ENCODE results near the gene BUD23.
"Not testable (repeated sequence)": the region's sequence is repeated elsewhere in the genome, so short reads cannot be mapped to it uniquely, and the experiment has no call there.

BUD23 gene, protein sequence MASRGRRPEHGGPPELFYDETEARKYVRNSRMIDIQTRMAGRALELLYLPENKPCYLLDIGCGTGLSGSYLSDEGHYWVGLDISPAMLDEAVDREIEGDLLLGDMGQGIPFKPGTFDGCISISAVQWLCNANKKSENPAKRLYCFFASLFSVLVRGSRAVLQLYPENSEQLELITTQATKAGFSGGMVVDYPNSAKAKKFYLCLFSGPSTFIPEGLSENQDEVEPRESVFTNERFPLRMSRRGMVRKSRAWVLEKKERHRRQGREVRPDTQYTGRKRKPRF

GRCh38 chr7:73683056-73683787, at the start of gene BUD23, which contains the start of gene DNAJC30:
Gene BUD23 (plus strand): TSS chr7:73683597. CDS start chr7:73683626, 29 bp downstream.
Gene DNAJC30 (minus strand): TSS chr7:73683453. CDS start chr7:73683423, 30 bp downstream.
- peak; percentile 97 for DNase-seq

DNA sequence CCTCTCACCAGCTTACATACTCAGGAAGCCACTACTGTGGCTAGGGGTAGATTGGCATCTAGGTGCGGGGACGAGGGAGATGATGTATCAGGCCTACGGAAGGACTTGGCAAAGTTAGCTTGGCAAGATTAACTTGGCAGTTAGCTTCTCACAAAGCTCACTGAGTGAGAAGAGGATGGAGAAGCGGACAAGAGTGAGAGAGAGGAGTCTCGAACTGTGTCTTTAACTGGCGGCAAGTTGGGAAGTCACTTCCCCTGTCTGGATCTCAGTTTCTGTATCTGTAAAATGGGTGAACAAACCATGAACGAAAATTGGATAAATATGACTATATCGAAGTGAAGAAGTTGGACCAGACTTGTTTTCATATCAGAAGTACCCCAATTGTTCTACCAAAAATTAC, 49.6 kb upstream of the BUD23 start:
- DNase-seq: no peak

DNA sequence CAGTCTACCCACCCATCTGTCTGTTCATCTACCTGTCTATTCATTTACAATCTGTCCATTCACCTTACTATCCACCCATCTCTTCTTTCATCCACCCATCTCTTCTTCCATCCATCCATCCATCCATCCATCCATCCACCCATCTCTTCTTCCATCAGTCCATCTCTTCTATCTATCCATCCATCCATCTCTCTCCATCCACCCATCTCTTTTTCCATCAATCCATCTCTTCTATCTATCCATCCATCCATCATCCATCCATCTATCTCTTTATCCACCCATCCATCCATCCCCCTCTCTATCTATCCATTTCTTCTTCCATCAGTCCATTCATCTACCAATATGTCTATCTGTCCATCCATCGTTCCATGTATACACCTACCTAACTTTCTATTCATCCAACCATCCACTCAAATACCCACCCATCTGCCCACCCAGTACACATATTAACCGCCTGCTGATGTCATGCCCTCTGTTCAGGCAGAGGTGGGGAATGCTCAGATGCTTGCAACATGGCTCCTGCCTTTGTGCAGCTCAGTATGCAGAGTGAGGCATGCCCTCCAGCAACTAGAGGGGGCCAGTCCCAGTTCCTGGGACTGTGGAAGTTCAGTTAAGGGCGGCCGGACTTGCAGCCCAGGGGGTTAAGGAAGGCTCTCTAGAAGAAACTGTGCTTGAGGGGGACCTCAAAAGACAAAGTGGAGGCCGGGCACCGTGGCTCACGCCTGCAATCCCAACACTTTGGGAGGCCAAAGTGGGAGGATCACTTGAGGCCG, 47.8 kb upstream of the BUD23 start:
- no peak for DNase-seq

- no peak for DNase-seq
These were observed 44.5 kb upstream of the BUD23 start for GRCh38 chr7:73638911-73639310.

- DNase-seq: no peak
These were observed 40.6 kb upstream of the BUD23 start for GRCh38 chr7:73642834-73643233.

DNA sequence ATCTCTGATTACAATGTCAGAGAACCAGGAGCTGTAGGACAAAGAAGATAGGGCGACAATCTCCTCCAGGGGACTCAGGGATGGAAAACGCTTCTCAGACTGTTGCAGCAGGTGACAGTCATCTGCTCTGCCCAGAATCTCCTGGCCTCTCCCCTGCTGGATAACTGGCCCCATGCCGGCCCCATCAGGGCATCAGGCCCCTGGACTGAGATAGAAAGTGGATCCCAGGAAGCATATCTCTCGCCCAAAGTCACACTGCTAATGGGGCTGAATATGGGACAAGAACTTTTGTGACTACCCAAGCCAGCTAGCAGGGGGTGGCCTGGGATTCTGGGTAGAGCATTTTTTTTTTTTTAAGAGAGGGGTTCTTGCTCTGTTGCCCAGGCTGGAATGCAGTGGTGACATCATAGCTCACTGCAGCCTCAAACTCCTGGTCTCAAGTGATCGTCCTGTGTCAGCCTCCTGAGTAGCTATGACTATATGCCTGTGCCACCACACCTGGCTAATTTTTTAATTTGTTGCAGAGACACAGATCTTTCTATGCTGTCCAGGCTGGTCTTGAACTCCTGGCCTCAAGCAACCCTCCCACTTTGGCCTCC, 38.6 kb upstream of the BUD23 start:
- no peak for DNase-seq

DNA sequence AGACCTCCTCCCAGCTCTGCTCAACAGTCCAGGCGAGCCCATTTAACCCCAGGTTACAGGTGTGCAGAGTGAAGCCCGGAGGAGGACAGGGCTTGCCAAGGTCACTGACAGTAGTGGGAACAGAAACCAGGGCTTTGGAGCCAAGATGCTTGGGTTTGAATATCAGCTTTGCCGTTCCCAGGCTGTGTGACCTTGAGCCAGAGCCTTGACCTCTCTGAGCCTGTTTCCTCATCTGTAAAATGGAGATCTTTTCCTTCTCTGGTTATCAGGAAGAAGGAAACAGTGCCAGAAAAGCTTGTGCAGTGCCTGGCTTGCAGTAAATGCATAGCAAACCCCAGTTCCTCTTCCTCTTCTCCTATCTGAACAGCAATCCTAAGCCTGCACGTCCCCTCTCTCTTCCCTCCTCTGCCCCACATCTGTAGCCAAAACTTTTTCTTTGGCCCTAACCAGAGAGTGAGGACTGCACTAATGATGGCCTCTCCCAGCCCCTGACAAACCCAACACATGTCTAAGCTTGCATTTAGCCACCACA, 37.7 kb upstream of the BUD23 start:
- DNase-seq: no peak

DNA sequence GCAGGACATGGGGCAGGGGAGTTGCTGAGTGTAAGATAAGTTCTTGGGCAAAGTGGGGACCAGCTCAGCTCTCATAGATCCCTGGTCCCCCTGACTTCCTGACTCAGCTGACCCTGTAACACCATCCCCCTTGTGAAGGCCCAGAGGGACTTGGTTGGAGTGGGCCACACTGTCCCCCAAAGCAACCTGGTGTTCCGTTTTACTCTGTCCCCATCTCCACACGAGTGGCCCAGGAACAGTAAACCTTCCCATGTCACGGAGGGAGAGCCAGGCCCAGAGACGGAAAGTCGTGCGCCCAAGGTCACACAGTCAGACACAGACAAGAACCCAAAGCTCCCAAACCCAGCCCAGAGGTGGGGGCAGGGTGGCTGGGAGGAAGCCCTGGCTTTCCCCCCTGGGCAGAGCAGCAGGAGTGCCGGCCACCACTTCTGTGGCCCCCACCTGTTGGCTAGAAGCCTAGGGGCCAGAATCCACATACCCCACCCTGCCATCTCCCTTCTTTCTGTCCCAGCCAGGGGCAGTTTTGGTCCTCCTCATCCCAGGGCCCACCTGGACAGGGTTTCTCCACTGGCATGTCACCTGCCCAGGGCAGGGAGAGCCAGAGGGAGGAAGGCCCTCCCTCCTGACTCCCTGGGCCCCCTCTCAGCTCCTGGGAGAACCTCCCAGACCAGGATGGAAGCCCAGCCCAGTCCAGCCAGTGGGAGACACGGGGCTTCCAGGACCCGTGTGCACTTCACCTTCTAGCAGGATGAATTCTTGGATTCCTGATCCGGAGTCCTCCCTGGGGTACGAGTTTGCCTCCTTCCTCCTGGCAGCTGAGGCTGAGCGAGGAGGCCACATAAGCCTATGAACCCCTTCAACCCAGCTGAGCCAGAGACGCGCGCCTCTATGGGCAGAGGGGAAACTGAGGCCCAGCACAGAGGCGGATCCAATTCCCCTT, 36.3 kb upstream of the BUD23 start:
- no peak for DNase-seq

GRCh38 chr7:73647725-73648592, 35.4 kb upstream of the BUD23 start:
- no peak for DNase-seq

DNA sequence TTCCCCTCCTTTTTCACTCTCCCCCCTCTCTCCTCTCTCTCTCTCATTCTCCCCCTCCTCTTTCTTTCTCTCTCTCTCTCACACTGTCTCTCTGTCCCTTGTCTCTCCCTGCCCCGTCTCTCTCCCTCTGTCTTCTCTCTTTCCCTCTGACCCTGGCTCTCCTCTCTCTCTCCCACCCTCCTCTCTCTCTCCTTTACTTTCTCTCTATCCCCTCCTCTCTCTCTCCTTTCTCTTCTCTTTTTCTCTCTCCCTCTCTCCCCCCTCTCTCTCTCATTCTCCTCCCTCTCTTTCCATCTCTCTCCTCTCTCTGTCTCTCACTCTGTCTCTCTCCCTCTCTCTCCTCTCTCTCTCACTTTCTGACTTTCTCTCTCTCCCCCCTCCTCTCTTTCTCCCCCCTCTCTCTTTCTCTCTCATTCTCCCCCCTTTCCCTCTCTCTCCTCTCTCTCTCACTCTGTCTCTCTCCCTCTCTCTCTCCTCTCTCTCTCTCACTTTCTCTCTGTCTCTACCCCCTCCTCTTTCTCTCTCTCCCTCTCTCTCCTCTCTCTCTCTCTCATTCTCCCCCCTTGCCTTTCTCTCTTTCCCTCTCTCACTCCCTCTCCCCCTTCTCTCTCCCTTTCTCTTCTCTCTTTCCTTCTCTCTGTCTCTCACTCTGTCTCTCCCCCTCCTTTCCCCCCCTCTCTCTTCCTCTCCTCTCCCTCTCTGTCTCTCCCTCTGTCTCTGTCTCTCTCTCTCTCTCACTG, 34.6 kb upstream of the BUD23 start:
- no peak for DNase-seq

GRCh38 chr7:73649576-73649975, 33.8 kb upstream of the BUD23 start:
- no peak for DNase-seq

DNA sequence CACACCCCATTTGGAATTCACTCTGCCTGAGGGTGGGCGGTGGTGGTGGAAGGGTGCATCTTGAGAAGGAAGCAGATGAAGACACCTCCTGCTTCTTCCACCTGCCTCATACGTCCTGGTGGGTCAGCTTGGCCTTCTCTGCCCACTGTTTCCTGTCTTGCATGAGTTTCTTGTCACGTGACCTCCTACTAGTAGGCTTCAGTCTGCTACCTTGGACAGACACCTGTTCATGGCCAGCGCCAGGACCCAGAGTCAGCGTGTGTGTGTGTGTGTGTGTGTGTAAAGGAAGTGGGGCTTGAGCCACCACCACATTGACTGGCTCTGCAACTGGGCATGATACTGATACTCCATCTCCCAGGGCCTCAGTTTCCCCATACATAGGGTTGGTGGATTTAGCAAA, 32.9 kb upstream of the BUD23 start:
- no peak for DNase-seq

DNA sequence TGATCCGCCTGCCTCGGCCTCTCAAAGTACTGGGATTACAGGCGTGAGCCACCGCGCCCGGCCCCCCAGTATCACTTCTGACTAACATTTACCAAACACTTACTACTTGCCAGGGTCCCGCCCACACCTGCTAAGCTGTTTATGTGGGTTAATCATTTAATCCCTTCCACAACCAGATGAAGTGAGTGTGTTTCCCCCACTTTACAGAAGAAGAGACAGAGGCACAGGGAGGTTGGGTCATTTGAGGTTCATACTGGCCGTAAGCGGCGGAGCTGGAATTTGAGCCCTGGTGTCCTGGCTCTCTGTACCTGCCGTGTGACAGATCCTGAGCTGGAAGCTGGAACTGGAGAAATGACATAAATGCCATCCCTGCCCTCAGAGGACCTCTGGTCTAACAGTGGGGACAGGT, 30.9 kb upstream of the BUD23 start:
- DNase-seq: no peak

GRCh38 chr7:73655309-73655708, 28.1 kb upstream of the BUD23 start:
- DNase-seq: not testable (repeated sequence)

GRCh38 chr7:73659983-73660382, 23.4 kb upstream of the BUD23 start:
- DNase-seq: no peak

GRCh38 chr7:73660594-73660993, 22.8 kb upstream of the BUD23 start:
- DNase-seq: not testable (repeated sequence)

DNA sequence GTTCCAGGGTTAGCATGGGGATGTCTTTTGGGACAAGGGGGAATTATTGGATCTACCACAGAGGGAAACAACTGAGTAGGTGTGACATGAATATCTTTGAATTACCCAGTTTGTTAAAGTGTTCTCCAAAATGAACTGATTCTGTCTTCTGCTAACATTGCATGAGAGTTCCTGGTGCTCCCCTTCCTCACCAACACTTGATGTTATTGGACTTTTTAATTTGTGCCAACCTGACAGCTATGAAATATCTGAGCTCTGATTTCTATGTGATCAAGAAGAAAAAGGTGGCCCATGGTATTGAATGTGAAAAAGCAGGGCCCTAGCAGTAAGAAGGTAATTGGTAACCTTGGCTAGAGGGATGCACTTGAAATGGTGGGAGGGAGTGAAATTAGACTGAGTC, 20.4 kb upstream of the BUD23 start:
- no peak for DNase-seq

DNA sequence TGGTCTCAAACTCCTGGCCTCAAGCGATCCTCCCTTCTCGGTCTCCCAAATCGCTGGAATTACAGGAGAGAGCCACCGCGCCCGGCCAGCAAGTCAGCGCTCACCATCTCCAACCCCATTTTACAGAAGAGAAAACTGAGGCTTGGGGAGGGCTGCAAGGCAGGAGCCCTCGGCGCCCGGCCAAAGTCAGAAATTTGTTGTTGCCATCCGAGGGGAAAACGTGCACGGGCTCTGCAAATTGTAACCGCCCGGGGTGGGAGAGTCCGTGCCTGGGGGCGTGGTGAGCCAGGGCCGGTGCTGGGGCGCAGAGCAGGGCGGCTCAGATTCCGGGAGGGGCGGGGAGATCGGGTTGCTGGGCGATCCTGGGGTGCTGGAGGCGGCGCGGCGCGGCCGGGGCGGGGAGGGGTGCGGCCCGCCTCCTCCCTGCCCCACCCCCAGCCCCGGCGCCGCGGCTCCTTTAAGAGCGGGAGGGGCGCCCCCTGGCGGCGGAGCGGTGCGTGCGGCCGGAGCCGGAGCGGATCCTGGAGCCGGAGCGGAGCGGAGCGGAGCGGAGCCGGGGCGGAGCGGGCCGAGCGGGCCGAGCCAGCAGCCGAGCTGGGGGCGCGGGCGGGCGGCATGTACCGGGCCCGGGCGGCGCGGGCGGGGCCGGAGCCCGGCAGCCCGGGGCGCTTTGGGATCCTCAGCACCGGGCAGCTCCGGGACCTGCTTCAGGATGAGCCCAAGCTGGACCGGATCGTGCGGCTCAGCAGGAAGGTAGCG, 15.9 kb upstream of the BUD23 start, which contains the start of gene VPS37D:
TSS of gene VPS37D (plus strand) at position 488 of the 759 bp plus-strand sequence. CDS start at position 616, 128 bp downstream.
- DNase-seq: peak; percentile 94
